GM18868 (cell line): ENCODE data around the gene CATSPERZ.

Experiments
- ATAC-seq: cut with Tn5 transposase; IDR thresholded peaks from one replicate; pipeline ENCODE4 v1.9.1; 2021; ENCODE audit warnings: mild to moderate bottlenecking, moderate library complexity; ENCODE audit not compliant: unreplicated experiment

Gene CATSPERZ

GRCh38 chr11:64299847-64300648 is at the start of gene CATSPERZ:
Gene CATSPERZ, plus strand, starts transcription at chr11:64300358. Its CDS starts 53 bp downstream, at chr11:64300411.
- ATAC-seq, result no peak

DNA sequence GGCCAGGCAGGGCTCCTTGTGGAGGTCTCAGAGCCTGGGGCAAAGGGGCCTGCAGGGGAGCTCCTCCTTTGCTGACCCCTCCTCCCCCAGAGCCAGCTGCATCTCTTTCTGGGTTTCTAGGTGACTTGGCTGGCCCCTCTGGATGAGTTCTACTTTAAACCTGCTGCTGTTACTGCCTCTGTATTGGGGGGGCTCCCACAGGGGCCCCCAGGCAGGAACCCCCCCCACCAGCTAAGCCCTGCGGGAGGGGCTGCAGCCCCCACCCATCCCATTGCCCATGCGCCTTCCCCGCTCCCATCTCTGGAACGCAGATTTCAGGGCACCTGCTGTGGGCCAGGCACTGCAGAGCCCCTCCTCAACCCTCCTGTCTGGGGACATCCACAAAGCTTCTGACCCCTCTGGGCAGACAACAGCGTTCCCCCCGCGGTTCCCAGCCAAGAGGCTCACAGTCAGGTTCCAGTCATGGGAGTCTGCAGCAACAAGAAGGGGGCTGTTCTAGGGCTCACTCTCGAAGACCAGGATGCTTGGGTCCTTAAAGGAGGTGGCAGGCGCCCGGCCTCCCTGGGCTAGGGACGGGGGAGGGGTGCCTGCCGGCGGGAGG is 49.6 kb upstream of the CATSPERZ start:
- no peak for ATAC-seq

GRCh38 chr11:64251016-64251752 is 49.0 kb upstream of the CATSPERZ start, which contains the start of gene PLCB3:
Gene PLCB3, plus strand, starts transcription at chr11:64251530. Its CDS starts 120 bp downstream, at chr11:64251650.
- peak; percentile 52 for ATAC-seq

- ATAC-seq, result no peak
These were observed 48.5 kb upstream of the CATSPERZ start for GRCh38 chr11:64251753-64252002.

DNA sequence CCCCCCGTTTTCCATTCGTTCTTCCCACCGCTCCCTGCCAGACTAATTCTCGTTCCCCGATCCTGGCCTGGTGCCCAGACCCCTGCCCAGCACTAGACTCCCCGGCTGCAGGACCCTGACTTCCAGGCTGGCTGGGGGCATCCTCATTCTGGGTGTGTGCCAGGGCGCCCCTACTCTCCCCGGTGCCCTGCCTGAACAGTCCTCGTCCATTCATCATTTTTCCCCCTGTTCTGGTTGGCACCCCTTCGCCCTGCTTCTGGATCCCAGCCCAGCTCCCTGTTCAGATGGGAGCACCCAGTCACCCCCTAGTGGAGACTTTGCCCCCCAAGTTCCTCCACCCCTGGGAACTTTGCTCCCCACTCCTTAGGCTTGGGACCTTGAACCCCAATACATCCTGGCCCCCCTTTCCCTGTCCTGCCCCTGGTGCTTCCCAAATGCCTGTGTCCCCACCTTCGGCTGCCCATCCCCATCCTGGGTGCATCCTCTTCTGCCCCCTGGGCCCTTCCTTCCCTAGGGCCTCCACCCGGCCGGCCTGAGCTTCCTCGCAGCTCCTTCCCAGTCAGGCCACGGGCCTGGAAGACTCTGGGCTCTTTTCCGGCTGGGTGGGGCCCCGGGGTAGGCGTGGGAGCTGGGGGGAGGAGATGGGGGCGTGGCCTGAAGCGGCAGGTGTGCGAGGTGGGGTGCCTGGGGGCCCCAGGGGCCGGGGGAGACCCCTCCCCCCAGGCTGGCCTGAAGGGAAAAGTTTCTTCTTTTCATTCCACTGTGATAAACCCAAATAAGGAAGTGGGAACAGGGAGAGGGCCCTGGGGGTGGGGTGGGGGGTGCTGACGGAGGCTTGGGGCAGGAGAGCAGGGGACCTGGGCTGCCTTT is 47.9 kb upstream of the CATSPERZ start:
- no peak for ATAC-seq

DNA sequence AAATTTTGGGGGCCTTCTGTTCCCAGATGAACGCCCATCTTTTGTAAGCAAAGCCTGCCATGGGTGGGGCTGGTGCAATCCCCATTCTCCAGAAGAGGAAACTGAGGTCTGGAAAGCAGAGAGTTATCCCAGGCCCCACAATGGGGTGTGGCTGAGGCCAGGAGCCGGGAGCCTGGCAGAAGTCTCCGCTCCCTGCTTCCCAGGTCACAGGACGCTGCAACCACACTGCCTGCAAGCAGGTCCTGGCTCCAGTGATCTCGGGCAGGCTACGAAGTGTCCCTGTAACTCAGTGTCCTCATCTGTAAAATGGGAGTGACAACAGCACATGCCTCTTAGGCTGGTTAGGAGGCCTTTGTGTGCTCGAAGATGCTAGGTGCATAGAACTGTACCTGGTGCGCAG is 47.1 kb upstream of the CATSPERZ start:
- ATAC-seq, result no peak

- no peak for ATAC-seq
These were observed 46.7 kb upstream of the CATSPERZ start for GRCh38 chr11:64253481-64253880.

DNA sequence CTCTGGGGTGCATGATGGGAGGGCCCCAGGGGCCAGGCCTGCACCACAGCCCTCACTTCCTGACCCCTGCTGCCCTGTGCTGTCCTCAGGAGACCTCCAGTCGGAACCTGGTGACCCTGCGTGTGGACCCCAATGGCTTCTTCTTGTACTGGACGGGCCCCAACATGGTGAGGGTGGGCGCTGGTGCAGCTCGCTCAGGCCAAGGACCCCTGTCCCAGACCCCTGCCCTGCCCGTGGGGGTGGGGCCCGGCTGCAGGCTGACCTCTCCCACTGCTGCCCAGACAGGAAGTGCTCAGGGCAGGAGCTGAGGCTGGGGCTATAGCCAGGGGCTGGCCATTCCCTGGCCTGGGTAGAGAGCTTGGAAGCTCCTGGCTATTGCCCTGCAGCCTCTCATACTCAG is 45.8 kb upstream of the CATSPERZ start:
- no peak for ATAC-seq

GRCh38 chr11:64255135-64256128 is 44.7 kb upstream of the CATSPERZ start:
- no peak for ATAC-seq

DNA sequence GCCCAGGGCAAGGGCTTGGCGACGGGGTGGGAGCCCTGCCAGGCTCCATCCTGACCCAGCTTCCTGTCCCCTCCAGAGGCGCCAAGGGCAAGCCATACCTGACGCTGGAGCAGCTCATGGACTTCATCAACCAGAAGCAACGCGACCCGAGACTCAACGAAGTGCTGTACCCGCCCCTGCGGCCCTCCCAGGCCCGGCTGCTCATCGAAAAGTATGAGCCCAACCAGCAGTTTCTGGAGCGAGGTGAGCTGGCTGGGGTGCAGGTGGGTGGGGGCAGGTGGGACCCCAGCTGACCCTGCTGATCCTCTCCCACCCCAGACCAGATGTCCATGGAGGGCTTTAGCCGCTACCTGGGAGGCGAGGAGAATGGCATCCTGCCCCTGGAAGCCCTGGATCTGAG is 43.9 kb upstream of the CATSPERZ start:
- ATAC-seq, result no peak

DNA sequence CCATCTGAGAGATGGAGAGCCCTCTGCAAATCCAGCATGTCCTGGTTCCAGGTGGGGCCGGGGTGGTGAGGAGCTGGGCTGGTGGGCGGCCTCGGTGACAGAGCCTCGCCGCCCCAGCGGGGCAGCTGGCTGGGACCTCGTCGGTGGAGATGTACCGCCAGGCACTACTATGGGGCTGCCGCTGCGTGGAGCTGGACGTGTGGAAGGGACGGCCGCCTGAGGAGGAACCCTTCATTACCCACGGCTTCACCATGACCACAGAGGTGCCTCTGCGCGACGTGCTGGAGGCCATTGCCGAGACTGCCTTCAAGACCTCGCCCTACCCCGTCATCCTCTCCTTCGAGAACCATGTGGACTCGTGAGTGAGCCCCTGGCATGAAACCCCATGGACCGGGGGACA is 41.8 kb upstream of the CATSPERZ start:
- no peak for ATAC-seq

GRCh38 chr11:64258946-64259532 is 41.1 kb upstream of the CATSPERZ start:
- ATAC-seq, result no peak

DNA sequence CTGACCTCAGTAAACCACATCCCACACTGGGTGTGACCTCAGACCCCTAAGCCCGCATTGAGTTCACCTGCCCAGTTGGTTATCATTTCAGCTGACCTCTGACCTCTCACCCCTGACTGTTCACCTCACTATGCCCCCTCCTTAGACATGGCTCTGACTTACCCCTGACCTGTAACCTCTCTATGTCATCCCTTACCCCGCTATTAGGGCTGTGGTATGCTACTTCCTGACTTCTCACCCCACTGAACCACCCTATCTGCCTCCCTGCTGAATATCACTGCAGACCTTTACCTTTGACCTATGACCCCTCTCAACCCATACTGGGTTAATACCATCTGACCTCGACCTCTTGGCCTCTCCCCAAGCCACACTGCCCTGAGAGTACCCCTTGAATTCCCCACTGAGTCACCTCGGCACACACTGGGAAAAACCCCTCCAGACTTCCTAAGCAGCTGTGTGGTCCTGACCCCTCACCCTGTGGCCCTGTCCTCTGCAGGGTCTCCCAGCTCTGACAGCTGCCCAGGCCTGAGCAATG is 40.6 kb upstream of the CATSPERZ start:
- ATAC-seq, result no peak

DNA sequence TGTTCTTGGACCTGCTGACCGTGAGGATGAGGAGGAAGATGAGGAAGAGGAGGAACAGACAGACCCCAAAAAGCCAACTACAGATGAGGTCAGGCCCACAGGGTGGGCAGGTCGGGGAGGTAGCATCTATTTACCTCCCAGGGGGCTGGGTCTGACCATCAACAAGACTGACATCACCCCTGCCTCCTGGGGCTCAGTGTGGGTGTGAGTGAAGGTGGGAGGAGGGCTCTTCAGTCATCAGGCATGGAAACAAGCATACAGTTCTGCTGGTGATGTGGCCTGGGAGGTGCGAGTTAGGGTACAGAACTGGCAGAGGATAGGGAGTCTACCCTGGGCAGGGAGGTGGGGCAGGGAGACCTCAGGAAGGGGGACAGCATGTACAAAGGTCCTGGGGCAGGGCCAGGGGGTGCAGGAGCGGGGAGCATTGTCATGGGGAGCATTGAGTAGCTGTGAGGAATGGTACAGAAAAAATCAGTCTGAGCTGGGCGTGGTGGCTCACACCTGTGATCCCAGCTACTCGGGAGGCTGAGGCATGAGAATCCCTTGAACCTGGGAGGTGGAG is 39.9 kb upstream of the CATSPERZ start:
- no peak for ATAC-seq

DNA sequence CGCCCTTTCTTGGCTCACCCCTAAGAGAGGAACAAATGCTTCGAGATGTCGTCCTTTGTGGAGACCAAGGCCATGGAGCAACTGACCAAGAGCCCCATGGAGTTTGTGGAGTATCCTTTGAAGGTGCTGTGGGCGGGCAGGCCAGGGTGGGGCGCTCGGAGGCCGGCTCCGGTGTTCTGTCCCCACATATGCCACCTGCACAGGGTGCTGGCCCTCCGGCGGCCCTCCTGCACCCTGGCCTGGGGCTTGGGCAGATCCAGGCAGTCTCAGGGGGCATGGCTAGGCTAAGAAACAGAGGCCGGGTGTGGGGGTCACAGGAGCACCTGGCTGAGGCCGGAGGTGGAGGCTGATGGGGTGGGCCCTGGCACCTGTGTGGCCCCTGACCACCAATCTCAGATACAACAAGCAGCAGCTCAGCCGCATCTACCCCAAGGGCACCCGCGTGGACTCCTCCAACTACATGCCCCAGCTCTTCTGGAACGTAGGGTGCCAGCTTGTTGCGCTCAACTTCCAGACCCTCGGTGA is 38.5 kb upstream of the CATSPERZ start:
- ATAC-seq, result no peak

DNA sequence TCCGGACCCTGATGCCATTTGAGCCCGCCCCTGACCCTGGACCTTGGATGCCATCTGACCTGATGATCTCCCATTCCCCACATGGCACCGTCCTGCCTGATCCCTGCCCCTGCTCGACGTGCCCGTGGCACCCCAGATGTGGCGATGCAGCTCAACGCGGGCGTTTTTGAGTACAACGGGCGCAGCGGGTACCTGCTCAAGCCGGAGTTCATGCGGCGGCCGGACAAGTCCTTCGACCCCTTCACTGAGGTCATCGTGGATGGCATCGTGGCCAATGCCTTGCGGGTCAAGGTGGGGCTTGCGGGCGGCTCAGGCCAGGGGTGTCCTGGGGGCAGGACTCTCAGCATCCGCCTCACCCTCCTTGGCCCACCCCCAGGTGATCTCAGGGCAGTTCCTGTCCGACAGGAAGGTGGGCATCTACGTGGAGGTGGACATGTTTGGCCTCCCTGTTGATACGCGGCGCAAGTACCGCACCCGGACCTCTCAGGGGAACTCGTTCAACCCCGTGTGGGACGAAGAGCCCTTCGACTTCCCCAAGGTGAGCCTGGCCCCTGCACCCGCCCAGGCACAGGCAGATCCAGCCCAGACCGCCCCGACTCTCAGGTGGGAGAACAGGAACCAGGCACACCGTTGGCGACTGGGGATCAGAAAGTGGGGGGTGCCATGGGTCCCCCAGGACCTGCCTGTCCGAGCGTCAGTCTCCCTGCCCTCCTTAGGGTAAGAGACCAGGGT is 37.7 kb upstream of the CATSPERZ start:
- ATAC-seq, result no peak

DNA sequence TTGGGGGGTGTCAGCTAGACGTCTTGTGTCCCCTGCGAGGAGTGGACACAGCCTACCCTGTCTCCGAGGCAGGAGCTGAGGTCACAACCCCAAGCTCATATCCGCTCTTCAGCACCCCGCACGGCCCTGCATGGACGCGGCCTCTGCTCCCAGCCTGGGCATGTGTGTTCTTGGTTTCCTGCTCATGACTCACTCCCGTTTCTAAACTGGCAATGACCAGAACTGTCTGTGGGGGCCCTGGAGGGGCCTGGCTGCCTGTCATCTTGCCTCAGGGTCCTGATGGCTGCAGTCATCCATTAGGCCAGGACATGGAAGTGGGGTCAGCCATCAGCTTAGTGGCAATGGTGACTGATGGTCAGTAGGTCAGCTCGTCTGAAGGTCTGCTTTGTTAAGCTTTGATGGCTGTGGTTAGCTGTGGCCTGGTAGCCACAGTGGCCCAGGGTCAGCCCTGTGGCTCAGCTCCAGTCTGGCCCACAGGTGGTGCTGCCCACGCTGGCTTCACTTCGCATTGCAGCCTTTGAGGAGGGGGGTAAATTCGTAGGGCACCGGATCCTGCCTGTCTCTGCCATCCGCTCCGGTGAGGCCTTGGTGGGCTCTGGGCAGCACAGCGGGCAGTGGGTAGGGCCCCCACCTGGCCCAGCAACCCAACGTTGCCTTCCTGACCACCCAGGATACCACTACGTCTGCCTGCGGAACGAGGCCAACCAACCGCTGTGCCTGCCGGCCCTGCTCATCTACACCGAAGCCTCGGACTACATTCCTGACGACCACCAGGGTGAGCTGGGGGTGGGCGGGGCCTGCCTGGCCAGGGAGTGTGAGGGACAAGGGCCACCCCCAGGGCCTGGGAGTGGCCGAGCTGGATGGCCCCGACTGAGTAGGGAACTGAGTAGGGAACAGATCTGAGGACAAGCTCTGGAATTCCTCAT is 36.9 kb upstream of the CATSPERZ start:
- no peak for ATAC-seq
